ENCODE measurements around the gene DYNLT2B.

DNA sequence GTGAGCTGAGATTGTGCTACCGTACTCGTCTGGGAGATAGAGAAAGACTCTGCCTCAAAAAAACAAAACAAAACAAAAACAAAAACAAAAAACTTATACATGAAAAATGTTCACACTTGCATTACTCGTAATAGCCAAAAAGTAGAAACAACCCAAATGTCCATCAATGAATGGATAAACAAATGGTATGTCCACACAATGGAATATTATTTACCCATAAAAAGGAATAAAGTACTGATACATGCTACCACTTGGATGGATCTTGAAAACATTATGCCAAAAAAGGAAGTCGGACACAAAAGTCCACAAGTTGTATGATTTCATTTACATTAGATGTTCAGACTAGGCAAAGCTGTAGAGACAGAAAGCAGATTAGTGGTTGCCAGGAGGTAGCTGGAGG, 57.3 kb downstream of the DYNLT2B start:
- TF ChIP-seq, protein P1, sequence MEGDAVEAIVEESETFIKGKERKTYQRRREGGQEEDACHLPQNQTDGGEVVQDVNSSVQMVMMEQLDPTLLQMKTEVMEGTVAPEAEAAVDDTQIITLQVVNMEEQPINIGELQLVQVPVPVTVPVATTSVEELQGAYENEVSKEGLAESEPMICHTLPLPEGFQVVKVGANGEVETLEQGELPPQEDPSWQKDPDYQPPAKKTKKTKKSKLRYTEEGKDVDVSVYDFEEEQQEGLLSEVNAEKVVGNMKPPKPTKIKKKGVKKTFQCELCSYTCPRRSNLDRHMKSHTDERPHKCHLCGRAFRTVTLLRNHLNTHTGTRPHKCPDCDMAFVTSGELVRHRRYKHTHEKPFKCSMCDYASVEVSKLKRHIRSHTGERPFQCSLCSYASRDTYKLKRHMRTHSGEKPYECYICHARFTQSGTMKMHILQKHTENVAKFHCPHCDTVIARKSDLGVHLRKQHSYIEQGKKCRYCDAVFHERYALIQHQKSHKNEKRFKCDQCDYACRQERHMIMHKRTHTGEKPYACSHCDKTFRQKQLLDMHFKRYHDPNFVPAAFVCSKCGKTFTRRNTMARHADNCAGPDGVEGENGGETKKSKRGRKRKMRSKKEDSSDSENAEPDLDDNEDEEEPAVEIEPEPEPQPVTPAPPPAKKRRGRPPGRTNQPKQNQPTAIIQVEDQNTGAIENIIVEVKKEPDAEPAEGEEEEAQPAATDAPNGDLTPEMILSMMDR (IDR thresholded peaks at IDR 0.05): no peak
- no peak for TF ChIP-seq POLR2A (IDR thresholded peaks at IDR 0.05)
